NCI-H1436 (cell line): ENCODE results near the gene FFAR2.
A peak's percentile ranks its signal among the peaks of the same experiment; 100 is the strongest.

Source experiments
- DNase-seq: peaks from one replicate; lab custom pipeline; 2025; lab: John Stamatoyannopoulos, UW

FFAR2 gene

DNA sequence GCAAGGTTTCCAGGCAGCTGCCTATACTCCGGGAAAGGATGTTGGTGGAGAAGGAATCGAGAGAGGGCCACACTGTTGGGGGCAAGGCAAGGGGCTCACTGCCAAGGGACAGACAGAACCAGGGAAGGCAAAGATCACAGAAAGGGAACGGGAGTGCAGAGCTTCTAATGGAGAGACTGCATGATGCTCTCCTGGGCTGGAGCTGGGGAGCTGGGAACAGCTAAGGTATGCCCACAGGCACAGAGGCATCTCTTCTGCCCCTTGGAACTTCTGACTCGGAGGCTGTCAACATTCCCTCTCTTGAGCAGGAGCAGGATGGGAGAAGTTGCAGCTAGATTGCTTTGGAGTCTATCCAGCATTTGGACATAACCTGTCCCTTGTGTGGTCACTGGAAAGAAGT, 22.4 kb upstream of the FFAR2 start:
- DNase-seq, result no peak

DNA sequence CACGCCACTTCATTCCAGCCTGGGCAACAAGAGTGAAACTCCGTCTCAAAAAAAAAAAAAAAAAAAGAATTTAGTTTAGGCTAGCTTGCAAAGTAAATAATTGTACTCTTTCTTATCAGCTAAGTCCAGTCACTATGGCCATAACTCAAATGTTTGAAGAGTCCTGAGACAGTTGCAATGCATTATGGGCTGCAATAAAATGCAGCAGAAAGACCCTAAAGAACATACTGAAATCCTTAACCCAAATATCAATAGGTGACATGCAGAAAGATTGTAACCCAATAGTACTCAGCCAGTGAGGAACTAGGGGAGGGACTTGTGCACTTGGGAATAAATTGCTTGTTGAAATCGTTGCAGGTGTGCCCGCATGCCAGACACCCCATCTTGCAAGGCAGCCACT, 20.9 kb upstream of the FFAR2 start:
- no peak for DNase-seq

DNA sequence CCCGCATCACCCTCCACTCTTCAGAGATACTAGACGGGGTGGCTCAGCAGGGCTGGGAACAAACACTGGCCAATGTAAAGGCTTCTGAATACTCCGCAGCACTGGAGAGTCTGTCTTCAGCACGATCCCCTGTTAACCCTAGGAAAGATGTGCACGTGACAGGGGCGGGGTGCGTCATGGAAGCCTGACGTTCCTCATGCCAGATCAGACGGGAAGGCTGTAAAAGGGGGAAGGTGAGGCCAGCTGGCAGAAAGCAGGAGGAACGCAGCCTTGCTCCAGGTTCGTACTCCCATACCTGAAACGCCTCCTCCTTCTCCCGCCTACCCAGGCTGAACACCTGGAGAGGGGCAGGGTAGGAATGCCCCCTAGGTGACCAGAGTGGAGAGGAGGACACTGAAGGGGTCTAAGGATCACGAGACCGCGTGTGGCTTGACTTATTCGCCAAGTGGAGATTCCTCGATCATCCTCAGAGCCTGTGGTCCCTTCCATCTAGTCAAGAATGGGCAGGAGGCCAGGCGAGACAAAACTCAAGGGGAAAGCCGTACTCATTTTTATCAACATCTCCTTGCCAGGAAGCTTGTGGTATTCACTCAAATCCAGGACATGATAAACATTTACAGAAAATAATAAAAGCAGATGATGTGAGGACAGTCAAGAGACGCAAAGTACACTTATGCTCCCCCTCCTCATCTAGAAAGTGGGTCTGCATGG, 18.2 kb upstream of the FFAR2 start:
- no peak for DNase-seq

DNA sequence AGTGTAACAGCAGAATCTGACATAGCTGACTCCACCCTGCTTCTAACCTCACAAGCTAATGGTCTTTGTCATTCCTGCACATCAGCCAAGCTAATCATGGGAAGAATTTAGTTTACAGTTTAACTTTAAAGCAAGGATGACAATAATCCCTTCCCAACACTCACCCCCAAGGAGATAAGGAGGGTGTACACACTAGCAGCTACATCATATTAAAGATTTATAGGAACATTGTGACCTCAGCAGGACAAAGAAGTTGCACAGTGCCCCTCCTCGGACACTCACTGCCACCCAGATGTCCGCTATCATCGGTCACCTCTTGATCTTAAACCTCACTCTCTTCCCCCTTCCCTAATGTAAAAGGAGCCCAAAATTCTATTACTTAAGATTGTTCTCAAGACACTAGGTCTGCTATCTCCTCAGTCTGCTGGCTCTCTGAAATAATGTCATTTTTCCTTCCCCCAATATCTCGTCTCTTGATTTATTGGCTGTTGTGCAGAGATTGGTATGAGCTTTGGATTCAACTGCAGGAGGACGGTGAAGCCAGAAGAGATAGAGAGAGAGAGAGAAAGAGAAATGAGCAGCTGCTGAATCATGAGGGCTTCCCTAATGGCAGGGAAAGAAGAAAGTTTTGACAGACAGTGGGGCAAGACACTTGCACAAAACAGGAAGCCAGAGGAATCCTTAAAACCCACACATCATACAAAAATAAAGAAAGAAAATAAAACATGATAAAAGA, 17.5 kb upstream of the FFAR2 start:
- DNase-seq, result no peak

DNA sequence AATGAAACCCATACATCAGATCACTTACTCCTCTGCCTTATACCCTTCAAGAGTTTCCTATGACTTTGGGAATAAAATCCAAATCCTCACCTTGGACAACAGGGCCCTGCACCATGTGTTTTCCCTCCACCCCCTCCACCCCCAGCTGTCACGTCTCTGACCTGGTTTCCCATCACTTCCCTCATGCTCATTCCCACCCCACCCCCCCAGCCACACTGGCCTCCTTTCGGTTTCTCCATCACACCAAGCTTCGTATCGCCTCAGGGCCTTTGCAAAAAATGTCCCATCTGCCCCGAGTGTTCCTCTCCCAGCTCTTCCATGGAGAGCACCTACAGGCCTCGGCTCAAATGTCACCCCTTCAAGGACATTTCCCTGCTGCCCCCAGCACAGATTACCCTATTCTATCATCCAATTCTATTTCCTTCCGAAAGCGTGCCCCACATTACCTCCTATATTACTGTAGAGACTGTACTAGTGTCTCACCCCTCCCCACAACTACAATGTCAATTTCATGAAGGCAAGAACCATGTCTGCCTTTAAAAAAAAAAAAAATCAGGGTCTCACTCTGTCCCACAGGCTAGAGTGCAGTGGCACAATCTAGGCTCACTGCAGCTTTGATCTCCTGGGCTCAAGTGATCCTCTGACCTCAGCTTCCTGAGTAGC, 16.8 kb upstream of the FFAR2 start:
- DNase-seq, result no peak

DNA sequence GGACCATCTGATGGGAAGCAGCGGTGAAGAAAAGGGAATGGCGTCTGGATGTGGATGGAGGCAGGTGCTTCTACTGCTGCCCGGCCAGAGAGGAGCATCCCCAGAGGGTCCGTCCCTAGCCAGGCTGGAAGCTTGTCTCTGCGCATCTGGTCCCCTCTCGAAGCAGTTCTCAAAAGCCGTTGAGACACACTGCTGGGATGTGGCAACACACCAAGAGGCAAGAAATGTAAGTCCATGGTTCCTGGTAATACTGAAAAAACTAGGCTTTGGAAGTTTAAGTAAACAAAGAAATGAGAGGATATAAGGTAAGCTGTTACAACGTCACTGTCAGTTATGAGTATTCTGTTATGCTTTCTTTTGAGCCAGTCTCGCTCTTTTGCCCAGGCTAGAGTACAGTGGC, 15.1 kb upstream of the FFAR2 start:
- no peak for DNase-seq

DNA sequence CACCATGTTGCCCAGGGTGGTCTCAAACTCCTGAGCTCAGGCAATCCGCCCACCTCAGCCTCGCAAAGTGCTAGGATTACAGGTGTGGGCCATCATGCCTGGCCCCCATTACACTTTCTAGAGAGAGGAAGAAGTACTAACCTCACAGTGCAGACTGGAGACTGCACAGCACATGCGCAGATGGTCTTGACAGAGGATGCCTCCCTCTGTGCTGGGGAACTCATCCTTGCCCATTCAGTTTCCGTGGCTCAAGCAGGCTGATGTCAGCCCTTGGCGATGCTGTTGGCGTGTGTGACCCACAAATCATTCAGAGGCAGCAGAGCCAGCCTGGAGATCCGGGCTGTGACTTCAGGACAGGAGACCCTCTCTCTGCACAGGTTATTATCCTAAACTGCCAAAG, 14.6 kb upstream of the FFAR2 start:
- DNase-seq, result no peak

DNA sequence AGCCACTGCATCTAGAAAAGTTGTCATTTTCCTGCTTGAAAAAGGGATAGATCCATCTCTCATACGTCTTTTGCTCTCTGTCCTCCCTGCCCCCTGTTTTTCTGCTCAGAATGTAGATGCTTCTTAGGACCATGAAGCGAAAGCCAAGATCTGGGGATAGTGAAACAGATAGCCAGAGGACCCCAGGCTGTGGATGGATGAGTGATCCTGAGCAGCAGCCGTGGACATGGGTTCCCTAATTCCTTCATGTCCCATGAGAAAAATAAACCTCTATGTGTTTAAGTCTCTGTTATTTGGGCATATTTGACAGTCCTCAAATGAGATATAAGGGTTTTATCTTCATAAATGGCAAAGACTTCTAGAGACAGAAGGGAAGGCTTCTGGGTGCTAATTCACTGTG, 12.2 kb upstream of the FFAR2 start:
- no peak for DNase-seq

DNA sequence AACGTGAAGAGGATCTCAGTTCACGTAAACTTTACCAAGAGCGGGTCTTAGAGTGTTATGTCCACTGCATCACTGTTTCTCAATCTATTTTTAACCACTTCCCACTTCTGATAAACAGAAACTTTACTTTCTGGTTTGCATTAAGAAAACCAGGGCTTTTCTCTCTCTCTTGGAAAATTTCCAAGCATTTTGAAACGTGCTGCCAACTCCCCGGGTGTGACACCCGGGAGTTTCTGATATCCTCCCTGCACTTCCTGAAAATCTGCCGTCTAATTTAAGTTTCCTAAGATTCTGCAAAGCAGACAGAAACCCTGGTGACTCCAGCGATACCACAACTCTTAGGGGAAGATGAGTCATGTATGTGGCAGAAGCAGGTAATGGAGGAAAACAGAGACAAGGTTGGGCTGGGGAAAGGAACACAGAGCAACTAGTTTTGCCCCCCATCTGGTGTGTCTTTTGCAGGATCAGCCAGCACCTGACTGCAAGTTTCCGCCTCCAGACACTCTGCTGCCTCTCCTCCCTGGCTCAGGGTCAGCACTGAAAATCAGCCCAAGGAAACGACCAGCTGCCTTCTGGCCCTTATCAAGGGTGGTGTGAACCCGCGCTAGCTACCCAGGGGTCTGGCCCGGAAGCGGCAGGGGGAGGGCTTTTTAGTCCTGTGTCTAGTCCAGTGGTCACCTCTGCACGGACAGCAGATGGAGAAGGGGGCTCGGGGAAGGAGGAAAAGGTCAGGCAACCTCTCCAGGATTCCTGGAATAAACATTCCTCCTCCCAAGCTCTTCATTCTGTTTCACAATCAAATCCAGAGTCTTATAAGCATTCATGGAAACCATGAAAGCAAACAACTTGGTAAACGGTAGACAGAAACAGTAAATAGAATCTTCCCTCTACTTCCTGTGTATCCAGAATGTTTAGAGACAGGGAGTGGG, 11.3 kb upstream of the FFAR2 start:
- DNase-seq, result no peak

DNA sequence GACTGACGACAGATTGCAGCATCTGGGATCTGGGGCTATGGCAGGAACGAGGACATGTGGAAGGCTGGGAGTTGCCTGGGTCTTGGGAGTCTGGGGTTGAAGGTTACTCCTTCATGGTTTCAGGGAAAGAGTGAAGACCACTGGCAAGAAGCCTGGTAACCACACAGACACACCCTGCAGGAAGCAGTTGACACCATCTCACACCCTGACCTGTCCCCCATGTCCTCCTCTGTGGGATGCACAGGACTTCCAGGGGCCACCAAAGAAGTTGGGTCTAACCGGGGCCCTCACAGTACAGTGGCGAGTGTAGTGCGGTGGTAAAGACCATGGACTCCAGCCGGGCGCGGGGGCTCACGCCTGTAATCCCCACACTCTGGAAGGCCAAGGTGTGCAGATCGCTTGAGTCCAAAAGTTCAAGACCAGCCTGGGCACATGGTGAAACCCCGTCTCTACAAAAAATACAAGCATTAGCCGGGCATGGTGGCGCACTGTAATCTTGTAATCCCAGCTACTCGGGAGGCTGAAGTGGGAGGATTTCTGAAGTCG, 10.6 kb upstream of the FFAR2 start:
- no peak for DNase-seq

DNA sequence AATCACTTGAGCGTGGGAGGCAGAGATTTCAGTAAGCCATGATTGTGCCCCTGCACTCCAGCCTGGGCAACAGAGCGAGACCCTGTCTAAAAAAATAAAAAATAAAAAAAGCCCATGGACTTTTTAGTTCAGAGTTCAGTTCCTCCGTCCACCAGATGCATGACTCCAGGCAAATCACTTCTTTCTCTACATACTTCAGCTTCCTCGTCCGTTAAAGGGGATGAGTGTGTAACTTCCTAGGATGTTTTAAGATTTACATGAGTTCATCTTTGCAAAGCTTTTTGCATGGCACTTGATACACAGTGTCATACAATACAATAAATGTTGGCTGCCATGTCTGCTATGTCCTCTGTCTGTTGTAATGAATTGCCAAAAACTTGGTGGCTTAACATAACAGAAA, 10.0 kb upstream of the FFAR2 start:
- DNase-seq, result no peak

DNA sequence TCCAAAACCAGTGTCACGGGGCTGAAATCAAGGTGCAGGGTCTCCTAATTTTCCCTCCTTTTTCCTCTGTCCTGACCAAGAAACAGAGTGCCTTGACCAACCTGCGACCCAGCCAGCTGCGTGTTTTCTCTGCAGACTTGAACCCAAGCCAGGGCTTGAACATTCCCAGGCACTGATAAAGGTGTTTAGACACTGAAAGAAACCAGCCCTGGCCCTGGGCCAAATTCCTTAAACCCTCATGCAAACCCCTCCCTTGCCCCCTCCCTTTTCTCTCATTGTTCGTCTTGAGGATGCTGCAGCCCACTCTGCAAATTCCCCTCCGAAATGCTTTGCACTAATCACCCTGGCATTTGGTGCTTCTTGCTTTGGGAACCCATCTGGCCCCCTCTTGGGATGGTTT, 9.5 kb upstream of the FFAR2 start:
- no peak for DNase-seq

DNA sequence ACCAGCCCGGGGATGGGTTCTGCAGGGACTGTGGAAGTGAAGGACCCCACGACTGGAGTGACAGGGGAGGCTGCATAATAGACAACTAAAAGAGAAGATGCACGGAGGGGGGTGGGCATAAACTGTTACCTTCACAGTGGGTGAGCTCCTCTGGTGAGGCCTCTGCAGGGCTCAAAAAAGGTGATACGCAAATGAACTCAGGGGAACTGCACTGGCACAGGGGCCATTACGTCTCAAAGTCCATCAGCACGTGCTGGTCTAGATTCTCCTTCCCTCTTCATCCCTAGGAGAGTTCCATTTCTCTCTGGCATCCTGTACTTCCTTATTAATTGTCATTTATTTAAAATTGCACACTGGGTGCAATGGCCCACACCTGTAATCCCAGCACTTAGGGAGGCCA, 8.1 kb upstream of the FFAR2 start:
- no peak for DNase-seq

DNA sequence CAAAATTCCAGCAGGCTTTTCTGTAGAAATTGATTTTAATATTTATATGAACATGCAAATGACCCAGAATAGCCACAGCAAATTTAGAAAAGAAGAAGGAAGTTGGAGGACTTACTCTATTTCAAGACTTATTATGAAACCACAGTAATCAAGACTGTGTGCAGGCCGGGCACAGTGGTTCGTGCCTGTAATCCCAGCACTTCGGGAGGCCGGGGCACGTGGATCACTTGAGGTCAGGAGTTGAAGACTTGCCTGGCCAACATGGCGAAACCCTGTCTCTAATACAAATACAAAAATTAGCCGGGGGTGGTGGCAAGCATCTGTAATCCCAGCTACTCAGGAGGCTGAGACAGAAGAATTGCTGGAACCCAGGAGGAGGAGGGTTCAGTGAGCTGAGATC, 6.0 kb upstream of the FFAR2 start:
- DNase-seq, result no peak

DNA sequence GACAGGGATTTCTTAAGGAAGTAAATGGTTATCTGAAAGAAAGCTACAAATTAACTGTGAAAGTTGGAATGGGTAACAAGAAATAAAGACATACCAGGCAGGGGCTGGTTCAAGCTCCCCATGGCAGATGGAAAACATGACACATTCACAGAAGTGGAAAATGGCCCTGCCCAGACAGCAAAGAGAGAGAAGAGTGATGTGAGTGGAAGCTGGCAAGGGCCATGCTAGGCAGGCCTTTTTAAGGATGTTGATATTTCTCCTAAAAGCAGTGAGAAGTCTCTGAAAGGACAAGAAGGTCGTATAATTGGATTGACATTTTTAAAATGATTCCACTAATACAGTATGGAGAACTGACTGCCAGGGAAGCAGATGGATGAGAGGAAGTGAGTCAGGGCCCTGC, 3.3 kb upstream of the FFAR2 start:
- no peak for DNase-seq

DNA sequence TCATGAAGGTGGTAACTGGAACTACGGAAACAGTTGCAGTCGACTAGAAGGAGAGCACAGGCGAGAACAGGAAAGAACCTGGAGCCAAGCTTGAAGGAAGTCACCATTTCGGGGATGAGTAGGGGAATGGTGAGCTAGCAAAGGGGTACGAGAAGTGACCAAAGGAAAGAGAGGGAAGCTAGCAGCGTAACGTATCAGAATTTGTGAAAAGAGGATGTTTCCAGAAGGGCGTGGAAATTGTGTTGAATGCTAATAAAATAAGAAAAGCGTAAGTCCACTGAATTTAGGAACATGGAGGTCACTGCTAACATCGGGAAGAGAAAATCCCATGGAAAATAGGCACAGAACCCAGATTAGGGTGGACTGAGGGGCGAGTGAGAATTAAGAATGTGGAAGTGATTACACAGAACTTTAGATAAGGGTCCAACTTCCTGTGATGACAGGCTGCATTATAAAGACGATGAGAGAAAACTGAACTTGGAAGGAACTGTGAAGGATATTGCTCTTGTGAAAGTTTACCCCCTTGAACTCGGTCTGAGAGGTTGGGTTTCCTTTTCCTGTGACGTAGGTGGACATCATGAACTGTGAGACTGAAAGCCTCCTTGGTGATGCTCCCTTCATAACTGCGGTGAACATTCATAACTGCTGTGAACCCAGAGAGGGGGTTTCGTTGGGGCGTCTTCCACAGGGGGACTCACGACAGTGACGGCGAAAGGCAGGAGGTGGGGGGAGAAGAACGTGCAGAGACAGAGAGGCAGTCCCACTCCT, 2.0 kb upstream of the FFAR2 start:
- DNase-seq, result no peak

DNA sequence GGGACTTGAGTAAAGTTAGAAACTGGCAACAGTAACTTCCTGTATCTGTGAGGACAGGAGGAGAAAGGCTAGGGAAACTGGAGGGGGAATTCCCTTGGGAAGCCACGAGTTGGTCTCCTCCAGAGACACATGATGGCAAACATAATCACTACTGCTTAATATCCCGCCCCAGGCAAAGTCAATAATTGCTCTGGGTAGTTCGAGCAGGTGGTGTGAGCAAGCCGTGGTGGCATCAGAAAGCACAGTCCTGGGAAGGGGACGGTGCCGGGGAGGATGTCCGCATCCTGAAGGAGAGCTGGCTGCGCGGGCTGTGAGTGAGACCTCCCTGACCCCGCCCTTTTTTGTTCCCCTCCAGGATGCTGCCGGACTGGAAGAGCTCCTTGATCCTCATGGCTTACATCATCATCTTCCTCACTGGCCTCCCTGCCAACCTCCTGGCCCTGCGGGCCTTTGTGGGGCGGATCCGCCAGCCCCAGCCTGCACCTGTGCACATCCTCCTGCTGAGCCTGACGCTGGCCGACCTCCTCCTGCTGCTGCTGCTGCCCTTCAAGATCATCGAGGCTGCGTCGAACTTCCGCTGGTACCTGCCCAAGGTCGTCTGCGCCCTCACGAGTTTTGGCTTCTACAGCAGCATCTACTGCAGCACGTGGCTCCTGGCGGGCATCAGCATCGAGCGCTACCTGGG, 1.4 kb downstream of the FFAR2 start:
- DNase-seq, result peak; percentile 19

DNA sequence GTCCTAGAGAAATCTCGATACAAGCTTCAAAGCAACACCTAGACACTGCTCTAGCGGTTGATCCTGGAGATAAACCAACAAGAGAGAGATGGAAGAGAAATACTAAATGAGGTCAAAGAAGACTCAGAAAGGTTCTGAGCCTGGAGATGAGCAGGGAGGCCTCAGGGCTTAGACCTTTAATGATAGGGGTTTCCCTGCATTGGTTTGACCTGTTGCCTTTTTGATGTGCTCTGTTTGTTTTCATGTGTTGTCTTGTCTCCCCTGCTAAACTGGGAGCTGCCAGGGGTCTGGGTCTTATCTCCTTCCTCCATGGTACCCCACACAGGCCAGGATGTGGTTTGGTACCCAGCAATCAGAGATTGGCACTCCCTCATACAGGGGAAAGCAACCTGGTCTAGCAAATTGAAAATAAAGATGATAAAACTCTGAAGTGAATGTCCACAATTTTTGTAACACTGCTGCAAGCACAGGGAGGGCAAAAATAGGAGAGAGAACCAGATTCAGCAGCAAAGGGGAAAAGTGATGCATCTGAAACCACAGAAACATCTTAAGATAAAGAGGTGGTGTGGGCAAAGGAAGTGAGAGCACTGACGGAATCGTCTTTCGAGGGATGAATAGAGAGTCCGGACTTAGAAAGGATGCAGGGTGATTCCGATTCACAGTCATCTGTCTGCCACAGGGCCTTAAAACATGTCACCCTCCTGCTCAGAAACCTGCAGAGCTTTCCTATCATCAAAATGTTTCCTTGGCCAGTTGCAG, 3.5 kb downstream of the FFAR2 start:
- DNase-seq, result no peak

DNA sequence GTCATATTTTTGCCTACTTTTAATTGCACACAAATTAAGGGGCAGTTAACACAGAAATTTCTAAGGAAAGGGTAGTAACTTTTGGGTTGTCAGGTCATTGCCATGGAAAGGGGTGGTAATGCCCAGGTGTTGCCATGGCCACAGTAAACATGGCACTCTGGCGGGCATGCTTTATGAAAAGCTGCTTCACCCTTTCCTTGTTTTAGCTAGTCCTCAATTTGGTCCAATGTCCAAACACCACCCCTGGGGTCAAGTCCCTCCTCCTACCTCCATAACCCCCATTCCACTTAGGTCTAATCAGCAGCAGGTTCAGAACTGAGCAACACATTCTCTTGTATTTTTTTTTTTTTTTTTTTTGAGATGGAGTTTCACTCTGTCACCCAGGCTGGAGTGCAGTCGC, 6.6 kb downstream of the FFAR2 start:
- no peak for DNase-seq
